H1 (cell line): Measurements from ENCODE around the gene TRPM1. TPM values are rescaled to one million over a fixed set of nuclear protein-coding genes. Genes with fewer than 3 reads are reported as not detected.
A peak's percentile ranks its signal among the peaks of the same experiment; 100 is the strongest.

Experiments
- CHD7 ChIP-seq: fragments of 300-600 bp; sonication (generic); IDR thresholded peaks from 2 replicates; pipeline ENCODE4 v1.7.1; 2012; ENCODE audit warnings: low read length, moderate library complexity, mild to moderate bottlenecking, inconsistent platforms; ENCODE audit not compliant: insufficient replicate concordance
- MAX ChIP-seq: IDR thresholded peaks from 2 replicates; pipeline ENCODE4 v1.6.1; 2012; ENCODE audit warnings: inconsistent platforms
- SP1 ChIP-seq: IDR thresholded peaks from 2 replicates; pipeline ENCODE4 v1.6.1; 2011; ENCODE audit warnings: low read depth, low read length
- TAF1 ChIP-seq: IDR thresholded peaks from 2 replicates; pipeline ENCODE4 v1.6.1; 2011; ENCODE audit warnings: mild to moderate bottlenecking, low read depth, low read length
- TEAD4 ChIP-seq: IDR thresholded peaks from 2 replicates; pipeline ENCODE4 v1.6.1; 2012; ENCODE audit warnings: low read depth, low read length, inconsistent platforms, mixed read lengths
- YY1 ChIP-seq: IDR thresholded peaks from 2 replicates; pipeline ENCODE4 v1.6.1; 2011; ENCODE audit warnings: low read depth, mild to moderate bottlenecking, low read length
- polyA plus RNA-seq, 7 experiments: library from polyadenylated mRNA; depleted of rRNA in 3 of 7; stranded (reverse) in 5 of 7; unstranded in 2 of 7; fragments of >200 nt in 5 of 7; fragments of 200-250 nt in 2 of 7; gene quantifications; 1 replicate in 5 of 7; 2 replicates in 1 of 7; 4 replicates in 1 of 7; pipeline versions ENCODE4 v1.2.1 to v1.2.3, GENCODE V29; 2011 to 2013; ENCODE audit warnings: missing spikeins in 2 of 7, mixed read lengths in 2 of 7
- total RNA-seq: library from RNA; stranded (reverse); fragmentation: NEBNext Ultra II Directional; extraction: Animal tissue kit (Norgen Biotek cat#: 25700); gene quantifications from 2 replicates; pipeline ENCODE4 v1.2.1, GENCODE V29; 2021

The TRPM1 gene
- total and polyA plus RNA-seq, 2 of the 8 experiments (the other 6 are each of a cell fraction or from before 2014, with no cell fraction given): 0.05 TPM; not detected in 1

GRCh38 chr15:31024330-31024729 is 77.2 kb downstream of the TRPM1 start (continued):
- TF ChIP-seq CHD7: no peak
- TF ChIP-seq SP1: peak; percentile 61; the same call in 1 of the 2 replicates
- TF ChIP-seq YY1: peak; percentile 62; the same call in 1 of the 2 replicates
- TF ChIP-seq MAX: peak; percentile 40; the same call in 1 of the 2 replicates
- TF ChIP-seq TEAD4: peak; percentile 98
- TF ChIP-seq TAF1: 0 out of 2 replicates have a peak, but pooled peaks have one; percentile 18
